Measurements from ENCODE around the gene TEX19.

TEX19 gene

DNA sequence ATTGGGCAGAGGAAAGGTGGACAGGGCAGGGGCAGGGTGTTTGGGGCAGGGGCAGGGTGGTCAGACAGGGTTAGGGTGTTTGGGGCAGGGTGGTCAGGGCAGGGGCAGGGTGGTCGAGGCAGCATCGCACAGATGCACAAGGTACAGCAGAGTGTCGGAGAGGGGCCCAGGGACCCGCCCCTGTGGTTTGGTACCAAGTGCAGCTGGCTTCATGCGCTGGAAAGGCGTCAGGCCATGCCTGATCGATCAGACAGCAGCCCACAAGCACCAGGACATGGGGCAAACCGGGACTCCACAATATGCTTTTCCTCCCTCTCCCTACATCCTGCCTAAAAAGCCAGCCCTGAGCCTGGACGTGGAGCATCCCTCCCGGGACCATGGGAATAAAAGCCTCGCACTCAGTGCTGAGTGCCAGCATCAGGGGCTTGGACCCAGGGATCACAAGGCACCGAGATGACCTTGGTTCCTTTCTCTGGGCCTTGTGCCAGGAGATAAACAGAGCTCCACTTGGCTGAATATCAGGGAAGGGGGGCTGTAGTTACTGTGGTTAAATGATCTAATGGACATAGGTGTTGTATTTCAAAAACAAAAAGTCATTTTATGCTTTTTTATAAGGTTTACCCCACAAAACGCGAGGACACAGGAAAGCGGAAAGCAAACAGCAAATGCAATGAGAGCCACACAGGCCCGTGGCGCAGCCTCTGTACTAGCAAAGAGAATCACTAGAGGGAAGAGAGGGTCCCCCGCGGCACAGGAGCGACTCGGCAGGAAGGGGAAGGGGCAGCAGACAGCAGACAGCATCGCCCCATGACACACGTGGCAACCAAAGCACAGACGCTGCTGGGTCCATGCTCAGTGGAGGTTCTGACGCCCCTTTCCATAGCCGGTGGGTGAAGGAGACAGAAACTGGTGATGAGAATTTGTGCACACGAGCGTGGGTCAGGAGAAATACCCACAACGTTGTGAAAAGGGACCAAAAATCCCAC, 53.8 kb downstream of the TEX19 start:
- no peak for DNase-seq
